Measurements from ENCODE around the gene UPK3BL1.
"Not testable (repeated sequence)": the region's sequence is repeated elsewhere in the genome, so short reads cannot be mapped to it uniquely, and the experiment has no call there.

UPK3BL1 gene

GRCh38 chr7:102642691-102643090 is at the start of gene UPK3BL1:
Gene UPK3BL1, minus strand, starts transcription at chr7:102642791. Its CDS starts 50 bp downstream, at chr7:102642741.
- DNase-seq = not testable (repeated sequence)

- not testable (repeated sequence) for DNase-seq
Observed at GRCh38 chr7:102690602-102691001, 48.0 kb upstream of the UPK3BL1 start.

GRCh38 chr7:102689436-102690282 is 47.1 kb upstream of the UPK3BL1 start:
- DNase-seq = peak; percentile 60

GRCh38 chr7:102688299-102689036 is 45.9 kb upstream of the UPK3BL1 start:
- DNase-seq = not testable (repeated sequence)

GRCh38 chr7:102682560-102682959 is 40.0 kb upstream of the UPK3BL1 start:
- DNase-seq = not testable (repeated sequence)

- not testable (repeated sequence) for DNase-seq
Observed at GRCh38 chr7:102680780-102681179, 38.2 kb upstream of the UPK3BL1 start.

- DNase-seq = peak; percentile 37
Observed at GRCh38 chr7:102675545-102675944, 33.0 kb upstream of the UPK3BL1 start.

- not testable (repeated sequence) for DNase-seq
Observed at GRCh38 chr7:102673447-102674067, 31.0 kb upstream of the UPK3BL1 start.

- DNase-seq = not testable (repeated sequence)
Observed at GRCh38 chr7:102671956-102672307, 29.3 kb upstream of the UPK3BL1 start.

GRCh38 chr7:102671166-102671955 is 28.8 kb upstream of the UPK3BL1 start, which contains the start of gene POLR2J2:
Gene POLR2J2, minus strand, starts transcription at chr7:102671663. Its CDS starts 62 bp downstream, at chr7:102671601.
- DNase-seq = not testable (repeated sequence)

GRCh38 chr7:102667523-102667922 is 24.9 kb upstream of the UPK3BL1 start:
- not testable (repeated sequence) for DNase-seq

- DNase-seq = not testable (repeated sequence)
Observed at GRCh38 chr7:102666850-102667249, 24.3 kb upstream of the UPK3BL1 start.

- not testable (repeated sequence) for DNase-seq
Observed at GRCh38 chr7:102664765-102665164, 22.2 kb upstream of the UPK3BL1 start.

- DNase-seq = not testable (repeated sequence)
Observed at GRCh38 chr7:102649924-102650323, 7.3 kb upstream of the UPK3BL1 start, which contains the start of gene SPDYE2B. Gene SPDYE2B, plus strand, starts transcription at chr7:102650319. Its CDS starts 2,030 bp downstream, at chr7:102652349.

GRCh38 chr7:102647813-102648212 is 5.2 kb upstream of the UPK3BL1 start:
- DNase-seq = not testable (repeated sequence)

- DNase-seq = not testable (repeated sequence)
Observed at GRCh38 chr7:102643404-102643803, 813 bp upstream of the UPK3BL1 start.

- not testable (repeated sequence) for DNase-seq
Observed at GRCh38 chr7:102638848-102639247, 3.7 kb downstream of the UPK3BL1 start.

GRCh38 chr7:102636956-102637355 is 5.6 kb downstream of the UPK3BL1 start:
- not testable (repeated sequence) for DNase-seq

GRCh38 chr7:102635354-102635753 is 7.2 kb downstream of the UPK3BL1 start:
- not testable (repeated sequence) for DNase-seq

- DNase-seq = not testable (repeated sequence)
Observed at GRCh38 chr7:102634299-102634698, 8.3 kb downstream of the UPK3BL1 start.

- DNase-seq = not testable (repeated sequence)
Observed at GRCh38 chr7:102630622-102631021, 12.0 kb downstream of the UPK3BL1 start.

Data from activated CD4-positive, CD25-positive, alpha-beta regulatory T cell treated with anti-CD3 and anti-CD28 coated beads, Interleukin-2, amount 50 U/mL, for 72 hours (primary cell).